HEK293 (cell line): ENCODE data around the gene SUMO1.

Source experiments
- CTCF ChIA-PET: fragments of 350-600 bp; formaldehyde crosslinking; extraction: SDS; loops from one replicate; lab custom pipeline; 2021; ENCODE audit warnings: antibody characterized with exemption; lab: Yijun Ruan, JAX
- POLR2A ChIA-PET: fragments of 300-600 bp; formaldehyde crosslinking; extraction: SDS; loops from one replicate; lab custom pipeline; 2020; ENCODE audit warnings: antibody characterized with exemption, inconsistent platforms; lab: Yijun Ruan, JAX
- H3K27ac ChIP-seq: fragments of 200-500 bp; sonication (Bioruptor generic); 2 replicates; pipeline ENCODE4 v1.5.1; 2014; ENCODE audit warnings: low read depth, low read length, control low read depth, inconsistent platforms; ENCODE audit errors: extremely low read depth
- H3K36me3 ChIP-seq, 2 experiments: fragments of 200-500 bp in 1 of 2; sonication (Bioruptor generic) in 1 of 2; 1 replicate in 1 of 2; 2 replicates in 1 of 2; pipeline ENCODE4 v1.5.1; 2014 to 2017; ENCODE audit warnings: inconsistent platforms in 2 of 2, low read length in 2 of 2; ENCODE audit not compliant: control insufficient read depth in 2 of 2, insufficient read depth in 1 of 2
- H3K4me1 ChIP-seq: fragments of 200-500 bp; sonication (Bioruptor generic); 2 replicates; pipeline ENCODE4 v1.5.1; 2014; ENCODE audit warnings: mild to moderate bottlenecking, low read length, inconsistent platforms; ENCODE audit not compliant: control insufficient read depth, insufficient read depth
- H3K4me3 ChIP-seq: 2 replicates; pipeline ENCODE4 v1.5.1; 2011; ENCODE audit warnings: low read depth, mild to moderate bottlenecking, control low read depth, low read length, moderate library complexity
- H3K9me3 ChIP-seq: fragments of 200-500 bp; sonication (Bioruptor generic); 2 replicates; pipeline ENCODE4 v1.5.1; 2014; ENCODE audit warnings: low read depth, low read length, inconsistent platforms; ENCODE audit not compliant: control insufficient read depth, insufficient read depth
- IKZF3 ChIP-seq: fragments of 450-650 bp; IDR thresholded peaks from 2 replicates; pipeline ENCODE4 v1.5.0; 2018; ENCODE audit warnings: missing biosample characterization, mild to moderate bottlenecking, missing genetic modification characterization, moderate library complexity
- KLF10 ChIP-seq: fragments of 450-650 bp; IDR thresholded peaks from 2 replicates; pipeline ENCODE4 v1.5.1; 2018; ENCODE audit warnings: missing biosample characterization, mild to moderate bottlenecking, missing genetic modification characterization
- OSR2 ChIP-seq: fragments of 450-650 bp; formaldehyde crosslinking; IDR thresholded peaks from 2 replicates; pipeline ENCODE4 v1.5.1; 2016; ENCODE audit warnings: missing biosample characterization, missing genetic modification characterization
- PBX3 ChIP-seq: sonication (generic); formaldehyde crosslinking; IDR thresholded peaks from 2 replicates; pipeline ENCODE4 v1.8.1; 2022; ENCODE audit warnings: mild to moderate bottlenecking, moderate library complexity, missing genetic modification reagents
- PRDM1 ChIP-seq: fragments of 450-650 bp; formaldehyde crosslinking; IDR thresholded peaks from 2 replicates; pipeline ENCODE4; 2016; ENCODE audit warnings: missing biosample characterization, missing genetic modification characterization
- REPIN1 ChIP-seq: fragments of 450-650 bp; formaldehyde crosslinking; IDR thresholded peaks from 2 replicates; pipeline ENCODE4 v1.5.1; 2017; ENCODE audit warnings: missing biosample characterization, missing genetic modification characterization, low read depth
- SCRT1 ChIP-seq: fragments of 450-650 bp; formaldehyde crosslinking; IDR thresholded peaks from 2 replicates; pipeline ENCODE4 v1.5.1; 2016; ENCODE audit warnings: missing biosample characterization, missing genetic modification characterization, borderline replicate concordance
- SCRT2 ChIP-seq: fragments of 450-650 bp; formaldehyde crosslinking; IDR thresholded peaks from 2 replicates; pipeline ENCODE4 v1.5.1; 2016; ENCODE audit warnings: missing biosample characterization, missing genetic modification characterization
- SP7 ChIP-seq: fragments of 450-650 bp; formaldehyde crosslinking; IDR thresholded peaks from 2 replicates; pipeline ENCODE4 v1.5.1; 2016; ENCODE audit warnings: missing biosample characterization, missing genetic modification characterization
- ZBTB1 ChIP-seq: fragments of 450-650 bp; formaldehyde crosslinking; IDR thresholded peaks from 2 replicates; pipeline ENCODE4 v1.5.1; 2016; ENCODE audit warnings: missing biosample characterization, missing genetic modification characterization
- ZBTB21 ChIP-seq: fragments of 450-650 bp; formaldehyde crosslinking; IDR thresholded peaks from 2 replicates; pipeline ENCODE4 v1.5.1; 2017; ENCODE audit warnings: missing biosample characterization, missing genetic modification characterization
- ZBTB48 ChIP-seq: fragments of 450-650 bp; formaldehyde crosslinking; IDR thresholded peaks from 2 replicates; pipeline ENCODE4 v1.5.1; 2016; ENCODE audit warnings: missing biosample characterization, missing genetic modification characterization
- ZFP3 ChIP-seq: fragments of 450-650 bp; formaldehyde crosslinking; IDR thresholded peaks from 2 replicates; pipeline ENCODE4 v1.5.1; 2016; ENCODE audit warnings: low read depth, missing biosample characterization, missing genetic modification characterization
- ZFP41 ChIP-seq: fragments of 450-650 bp; formaldehyde crosslinking; IDR thresholded peaks from 2 replicates; pipeline ENCODE4 v1.5.1; 2016; ENCODE audit warnings: missing biosample characterization, missing genetic modification characterization, borderline replicate concordance
- ZNF175 ChIP-seq: fragments of 450-650 bp; formaldehyde crosslinking; IDR thresholded peaks from 2 replicates; pipeline ENCODE4 v1.5.1; 2016; ENCODE audit warnings: missing biosample characterization, missing genetic modification characterization
- ZNF18 ChIP-seq: fragments of 450-650 bp; formaldehyde crosslinking; IDR thresholded peaks from 2 replicates; pipeline ENCODE4 v1.5.1; 2016; ENCODE audit warnings: missing biosample characterization, missing genetic modification characterization
- ZNF211 ChIP-seq: fragments of 450-650 bp; formaldehyde crosslinking; IDR thresholded peaks from 2 replicates; pipeline ENCODE4 v1.5.1; 2016; ENCODE audit warnings: low read depth, missing biosample characterization, missing genetic modification characterization
- ZNF214 ChIP-seq: fragments of 450-650 bp; formaldehyde crosslinking; IDR thresholded peaks from 2 replicates; pipeline ENCODE4 v1.5.1; 2017; ENCODE audit warnings: missing biosample characterization, mild to moderate bottlenecking, missing genetic modification characterization, borderline replicate concordance
- ZNF239 ChIP-seq: fragments of 450-650 bp; formaldehyde crosslinking; IDR thresholded peaks from 2 replicates; pipeline ENCODE4 v1.5.1; 2016; ENCODE audit warnings: missing biosample characterization, missing genetic modification characterization
- ZNF26 ChIP-seq: fragments of 450-650 bp; formaldehyde crosslinking; IDR thresholded peaks from 2 replicates; pipeline ENCODE4 v1.5.1; 2016; ENCODE audit warnings: missing biosample characterization, missing genetic modification characterization
- ZNF350 ChIP-seq: fragments of 450-650 bp; formaldehyde crosslinking; IDR thresholded peaks from 2 replicates; pipeline ENCODE4 v1.5.0; 2017; ENCODE audit warnings: missing biosample characterization, mild to moderate bottlenecking, missing genetic modification characterization
- ZNF362 ChIP-seq: fragments of 450-650 bp; formaldehyde crosslinking; IDR thresholded peaks from 2 replicates; pipeline ENCODE4 v1.5.1; 2016; ENCODE audit warnings: missing biosample characterization, missing genetic modification characterization
- ZNF529 ChIP-seq: fragments of 450-650 bp; formaldehyde crosslinking; IDR thresholded peaks from 2 replicates; pipeline ENCODE4 v1.5.1; 2017; ENCODE audit warnings: missing genetic modification characterization, missing biosample characterization; ENCODE audit not compliant: insufficient replicate concordance
- ZNF544 ChIP-seq: fragments of 450-650 bp; formaldehyde crosslinking; IDR thresholded peaks from 2 replicates; pipeline ENCODE4 v1.5.0; 2017; ENCODE audit warnings: missing biosample characterization, missing genetic modification characterization
- ZNF624 ChIP-seq: fragments of 450-650 bp; formaldehyde crosslinking; IDR thresholded peaks from 2 replicates; pipeline ENCODE4 v1.5.1; 2017; ENCODE audit warnings: missing biosample characterization, missing genetic modification characterization
- ZNF664 ChIP-seq: fragments of 450-650 bp; formaldehyde crosslinking; IDR thresholded peaks from 2 replicates; pipeline ENCODE4 v1.5.1; 2016; ENCODE audit warnings: missing biosample characterization, missing genetic modification characterization
- ZNF701 ChIP-seq: fragments of 450-650 bp; formaldehyde crosslinking; IDR thresholded peaks from 2 replicates; pipeline ENCODE4 v1.5.1; 2016; ENCODE audit warnings: missing biosample characterization, missing genetic modification characterization
- ZNF704 ChIP-seq: fragments of 450-650 bp; formaldehyde crosslinking; IDR thresholded peaks from 2 replicates; pipeline ENCODE4 v1.5.1; 2016; ENCODE audit warnings: missing biosample characterization, missing genetic modification characterization
- ZNF791 ChIP-seq: fragments of 450-650 bp; formaldehyde crosslinking; IDR thresholded peaks from 2 replicates; pipeline ENCODE4 v1.5.1; 2016; ENCODE audit warnings: missing biosample characterization, missing genetic modification characterization

Gene SUMO1

GRCh38 chr2:202193305-202193704 lies 45.1 kb downstream of the SUMO1 start (continued):
- TF ChIP-seq ZNF26 (tag by site-specific recombination) (no peak), ZNF529 (no peak), ZNF362 (tag by site-specific recombination) (no peak), SCRT2 (tag by site-specific recombination) (no peak), PRDM1 (tag by site-specific recombination) (no peak), ZBTB48 (tag by site-specific recombination) (no peak), REPIN1 (tag by site-specific recombination) (no peak), SP7 (tag by site-specific recombination) (no peak), ZFP3 (tag by site-specific recombination) (no peak), KLF10 (tag by site-specific recombination) (no peak), ZBTB1 (tag by site-specific recombination) (no peak), ZNF701 (tag by site-specific recombination) (no peak), ZNF544 (tag by site-specific recombination) (no peak), ZNF211 (tag by site-specific recombination) (no peak)

GRCh38 chr2:202187570-202187969 lies 50.8 kb downstream of the SUMO1 start:
- POLR2A ChIA-PET, result no interaction called here
- Histone ChIP-seq H3K27ac (no peak overlapping the region), H3K4me3 (no peak overlapping the region), H3K36me3 (no peaks in the 10 kb centered on the region)
- no peak for TF ChIP-seq SCRT1 (tag by site-specific recombination)
- TF ChIP-seq, all 188 proteins: peak for 0
- Histone ChIP-seq H3K9me3 (no peaks in the 10 kb centered on the region), H3K4me1 (peaks cover 4% of the 10 kb centered on the region; the same call in 1 of the 2 replicates)
- CTCF ChIA-PET, result interaction anchor here (0.6 kb wide), 1 partner anchor 9 kb away, joined by 3 read pairs; no protein-coding TSS in a partner anchor

- H3K27ac ChIP-seq, result no peak overlapping the region
- no peak for TF ChIP-seq SCRT2 (tag by site-specific recombination)
- TF ChIP-seq ZFP3 (tag by site-specific recombination), result no peak
- TF ChIP-seq ZNF239 (tag by site-specific recombination), result no peak
- no peak for TF ChIP-seq ZNF18 (tag by site-specific recombination)
- no peak for TF ChIP-seq OSR2 (tag by site-specific recombination)
- TF ChIP-seq PBX3 (CRISPR knock-in tag), result no peak
- TF ChIP-seq ZNF624 (tag by site-specific recombination), result no peak
- no peak for TF ChIP-seq ZNF791 (tag by site-specific recombination)
- TF ChIP-seq IKZF3 (tag by site-specific recombination), result no peak
- no peak for TF ChIP-seq ZNF214 (tag by site-specific recombination)
- TF ChIP-seq ZNF175 (tag by site-specific recombination), result no peak
- no peak for TF ChIP-seq ZNF350 (tag by site-specific recombination)
- no peak for TF ChIP-seq ZBTB21 (tag by site-specific recombination)
- no peak for TF ChIP-seq ZFP41
- no peak for TF ChIP-seq ZNF664
- no peak for TF ChIP-seq ZNF704 (tag by site-specific recombination)
- CTCF ChIA-PET, result interaction anchor here (0.6 kb wide), 1 partner anchor 9 kb away, joined by 3 read pairs; no protein-coding TSS in a partner anchor
- peaks cover 4% of the 10 kb centered on the region; the same call in 1 of the 2 replicates for H3K4me1 ChIP-seq
- H3K9me3 ChIP-seq, result no peaks in the 10 kb centered on the region
- H3K36me3 ChIP-seq, result no peaks in the 10 kb centered on the region
- POLR2A ChIA-PET, result no interaction called here
- no peak overlapping the region for H3K4me3 ChIP-seq
These were observed 51.7 kb downstream of the SUMO1 start for GRCh38 chr2:202186641-202187202.
